Adrenal gland (tissue), 5 donors: ENCODE measurements around the gene NAA11.

Experiments
- CTCF ChIP-seq, 6 experiments: fragments of 450-650 bp in 4 of 6; fragments of 200-600 bp in 2 of 6; sonication (generic) in 1 of 6; IDR thresholded peaks; 1 replicate in 5 of 6; 2 replicates in 1 of 6; pipeline versions ENCODE4 v1.5.1 to v1.8.0; 2016 to 2021; ENCODE audit warnings: antibody characterized with exemption in 6 of 6, mild to moderate bottlenecking in 2 of 6, moderate library complexity in 1 of 6
- POLR2A ChIP-seq, 2 donors: fragments of 450-650 bp; IDR thresholded peaks; one replicate each; pipeline ENCODE4 v1.6.1; 2017; ENCODE audit warnings: antibody characterized with exemption in 2 of 2, mild to moderate bottlenecking in 2 of 2, moderate library complexity in 1 of 2
- donor health status: DM: no; HTN: no; CAD: no.

- no peak for TF ChIP-seq CTCF (IDR thresholded peaks at IDR 0.05)
- TF ChIP-seq POLR2A (IDR thresholded peaks at IDR 0.05), result no peak
Observed at GRCh38 chr4:79317711-79318110, 8.2 kb downstream of the NAA11 start.
